Neuronal stem cell (in vitro differentiated cells): ENCODE results near the gene VEGFC.

ENCODE experiments used
- DNase-seq: peaks from one replicate; pipeline ENCODE4 v3.0.0-alpha.2; 2013; ENCODE audit warnings: low spot score
- H2AFZ ChIP-seq: one replicate; pipeline ENCODE4 v1.6.1; 2013; ENCODE audit warnings: mild to moderate bottlenecking, low read length, inconsistent platforms
- H2AK5ac ChIP-seq: 2 replicates; pipeline ENCODE4 v1.6.1; 2013; ENCODE audit warnings: low read depth, mild to moderate bottlenecking, inconsistent platforms, low read length, moderate library complexity, mixed read lengths
- H2BK120ac ChIP-seq: 2 replicates; pipeline ENCODE4 v1.6.1; 2013; ENCODE audit warnings: low read depth, mild to moderate bottlenecking, inconsistent platforms, low read length, moderate library complexity, mixed read lengths
- H2BK12ac ChIP-seq: one replicate; pipeline ENCODE4 v1.6.1; 2013; ENCODE audit warnings: low read length, inconsistent platforms
- H2BK15ac ChIP-seq: 2 replicates; pipeline ENCODE4 v1.6.1; 2013; ENCODE audit warnings: mild to moderate bottlenecking, low read length, inconsistent platforms, mixed read lengths
- H2BK5ac ChIP-seq: one replicate; pipeline ENCODE4 v1.6.1; 2013; ENCODE audit warnings: inconsistent platforms, mild to moderate bottlenecking, low read length, moderate library complexity
- H3K14ac ChIP-seq: one replicate; pipeline ENCODE4 v1.6.1; 2013; ENCODE audit warnings: low read length, inconsistent platforms
- H3K18ac ChIP-seq: 2 replicates; pipeline ENCODE4 v1.6.1; 2013; ENCODE audit warnings: low read length, inconsistent platforms
- H3K23ac ChIP-seq: 2 replicates; pipeline ENCODE4 v1.6.1; 2013; ENCODE audit warnings: low read depth, mild to moderate bottlenecking, mixed read lengths, low read length, inconsistent platforms; ENCODE audit not compliant: poor library complexity
- H3K27ac ChIP-seq: replicated peaks from 3 replicates; pipeline ENCODE4 v1.5.1; 2013; ENCODE audit warnings: low read length, inconsistent platforms
- H3K27me3 ChIP-seq, 3 experiments: 2 replicates each; pipeline ENCODE4 v1.6.1; 2013; ENCODE audit warnings: low read length in 3 of 3, mild to moderate bottlenecking in 2 of 3, inconsistent platforms in 1 of 3, low read depth in 1 of 3, mixed read lengths in 1 of 3, moderate library complexity in 1 of 3; ENCODE audit not compliant: control insufficient read depth in 3 of 3, insufficient read depth in 3 of 3
- H3K36me3 ChIP-seq, 2 donors: replicated peaks in 1 of 2; 2 replicates each; pipeline ENCODE4 v1.6.1; 2013; ENCODE audit warnings: low read length in 2 of 2; ENCODE audit not compliant: control insufficient read depth in 2 of 2, insufficient read depth in 2 of 2
- H3K4ac ChIP-seq: 2 replicates; pipeline ENCODE4 v1.6.1; 2013; ENCODE audit warnings: inconsistent platforms, mild to moderate bottlenecking, low read length, moderate library complexity
- H3K4me1 ChIP-seq, 2 donors: 1 replicate in 1 of 2; 2 replicates in 1 of 2; pipeline ENCODE4 v1.6.1; 2013; ENCODE audit warnings: low read length in 2 of 2, low read depth in 1 of 2; ENCODE audit not compliant: control insufficient read depth in 2 of 2, insufficient read depth in 1 of 2
- H3K4me2 ChIP-seq: one replicate; pipeline ENCODE4 v1.6.1; 2013; ENCODE audit warnings: mild to moderate bottlenecking, low read length, inconsistent platforms; ENCODE audit not compliant: insufficient read depth, poor library complexity, severe bottlenecking
- H3K4me3 ChIP-seq, 2 donors: 2 replicates each; pipeline ENCODE4 v1.5.1; 2013; ENCODE audit warnings: low read length in 2 of 2, mild to moderate bottlenecking in 2 of 2, inconsistent platforms in 1 of 2, moderate library complexity in 1 of 2
- H3K79me1 ChIP-seq: one replicate; pipeline ENCODE4 v1.6.1; 2013; ENCODE audit warnings: low read depth, mild to moderate bottlenecking, inconsistent platforms, low read length, moderate library complexity
- H3K9ac ChIP-seq: one replicate; pipeline ENCODE4 v1.6.1; 2013; ENCODE audit warnings: mild to moderate bottlenecking, low read depth, low read length, inconsistent platforms; ENCODE audit not compliant: poor library complexity
- H3K9me3 ChIP-seq, 2 donors: replicated peaks in 1 of 2; 2 replicates each; pipeline versions ENCODE3 to v1.6.1; 2013; ENCODE audit warnings: low read length in 2 of 2, mild to moderate bottlenecking in 2 of 2, inconsistent platforms in 1 of 2, low read depth in 1 of 2, mixed read lengths in 1 of 2, moderate library complexity in 1 of 2; ENCODE audit not compliant: control insufficient read depth in 2 of 2, insufficient read depth in 1 of 2
- H4K8ac ChIP-seq: one replicate; pipeline ENCODE4 v1.6.1; 2013; ENCODE audit warnings: low read depth, mild to moderate bottlenecking, inconsistent platforms, low read length, moderate library complexity
- H4K91ac ChIP-seq: one replicate; pipeline ENCODE4 v1.6.1; 2013; ENCODE audit warnings: low read length, low read depth, mild to moderate bottlenecking, inconsistent platforms; ENCODE audit not compliant: poor library complexity
- WGBS, 2 donors: extraction: QIAGEN DNeasy Blood & Tissue Kit; methylation state at CpG; one replicate each; pipeline ENCODE4 v1.1.7; 2013; ENCODE audit warnings: missing lambda C conversion rate in 2 of 2, mixed read lengths in 1 of 2; ENCODE audit not compliant: insufficient read length in 2 of 2, insufficient replicate concordance in 1 of 2; ENCODE audit errors: extremely low coverage in 2 of 2; 5-methylcytosine and 5-hydroxymethylcytosine counted together

VEGFC gene

DNA sequence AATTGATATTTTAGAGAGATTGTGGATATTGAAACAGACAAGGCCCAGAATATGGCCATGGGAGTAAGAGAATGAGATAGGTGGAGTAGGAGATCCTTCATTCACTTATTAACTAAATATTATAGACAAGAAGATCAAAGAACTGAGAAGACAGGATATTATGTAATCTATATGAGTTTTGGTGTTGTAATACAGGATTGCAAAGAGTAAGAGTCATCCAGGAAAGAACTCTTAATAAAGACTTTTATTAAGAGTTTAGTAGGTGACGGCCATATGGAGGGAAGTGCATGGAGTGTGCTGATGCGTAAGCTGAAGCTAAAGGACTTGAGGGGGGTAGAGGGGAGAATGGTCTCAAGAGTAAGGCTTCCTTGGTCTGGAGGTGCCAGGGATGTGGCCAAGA lies 153.7 kb downstream of the VEGFC start:
- no peak overlapping the region for H4K91ac ChIP-seq
- no peak for DNase-seq

GRCh38 chr4:176636292-176636691 lies 156.4 kb downstream of the VEGFC start:
- Histone ChIP-seq H2BK120ac (no peak overlapping the region), H2AFZ (no peak overlapping the region), H3K36me3 (no peaks in the 10 kb centered on the region), H3K4me1 (no peaks in the 10 kb centered on the region), H3K9ac (no peak overlapping the region), H2AK5ac (no peak overlapping the region), H3K27me3 (no peaks in the 10 kb centered on the region), H2BK12ac (no peak overlapping the region), H3K9me3 (no peaks in the 10 kb centered on the region), H3K4ac (no peak overlapping the region), H3K23ac (no peak overlapping the region), H2BK15ac (no peak overlapping the region), H3K4me2 (no peak overlapping the region), H3K4me3 (no peak overlapping the region), H4K91ac (no peak overlapping the region), H3K18ac (no peak overlapping the region), H3K27ac (no peak overlapping the region), H4K8ac (no peak overlapping the region), H3K79me1 (peaks cover 2% of the 10 kb centered on the region), H3K14ac (no peak overlapping the region), H2BK5ac (no peak overlapping the region)
- DNase-seq: no peak
- no CpG with 5 or more reads among the region's 1 CpG for WGBS, 2 donors

More for the DNA sequence above, 153.7 kb downstream of the VEGFC start:
- Histone ChIP-seq H2BK120ac (no peak overlapping the region), H2AFZ (no peak overlapping the region), H3K18ac (no peak overlapping the region), H3K4me1 (no peaks in the 10 kb centered on the region), H2BK15ac (no peak overlapping the region), H2AK5ac (no peak overlapping the region), H3K9me3 (no peaks in the 10 kb centered on the region), H3K4ac (no peak overlapping the region), H3K14ac (no peak overlapping the region), H2BK5ac (no peak overlapping the region), H2BK12ac (no peak overlapping the region), H3K4me2 (no peak overlapping the region), H3K79me1 (no peaks in the 10 kb centered on the region), H3K36me3 (no peaks in the 10 kb centered on the region), H3K27me3 (no peaks in the 10 kb centered on the region), H3K9ac (no peak overlapping the region), H3K23ac (no peak overlapping the region), H4K8ac (no peak overlapping the region), H3K27ac (no peak overlapping the region), H3K4me3 (no peak overlapping the region)
- WGBS, 2 donors: no CpG with 5 or more reads among the region's 2 CpGs

GRCh38 chr4:176635372-176636261 lies 157.1 kb downstream of the VEGFC start:
- Histone ChIP-seq H2AK5ac (no peak overlapping the region), H3K79me1 (peaks cover 2% of the 10 kb centered on the region), H3K9ac (no peak overlapping the region), H3K4me1 (no peaks in the 10 kb centered on the region), H3K4me2 (no peak overlapping the region), H3K4ac (no peak overlapping the region), H2BK12ac (no peak overlapping the region), H3K9me3 (no peaks in the 10 kb centered on the region), H3K27me3 (no peaks in the 10 kb centered on the region), H3K4me3 (no peak overlapping the region), H3K27ac (no peak overlapping the region), H2BK5ac (no peak overlapping the region), H3K36me3 (no peaks in the 10 kb centered on the region), H3K18ac (no peak overlapping the region), H3K23ac (no peak overlapping the region), H2BK120ac (no peak overlapping the region), H4K91ac (no peak overlapping the region), H2BK15ac (no peak overlapping the region), H3K14ac (no peak overlapping the region), H4K8ac (no peak overlapping the region), H2AFZ (no peak overlapping the region)
- DNase-seq: no peak
- no CpG with 5 or more reads among the region's 8 CpGs for WGBS, 2 donors
